Transverse colon (tissue), 4 donors: ENCODE measurements around the gene ENKUR.

ENCODE experiments used
- EP300 ChIP-seq: sonication (generic); formaldehyde crosslinking; IDR thresholded peaks from one replicate; pipeline ENCODE4 v1.6.1; 2017; ENCODE audit warnings: antibody characterized with exemption, low read depth
- POLR2AphosphoS5 ChIP-seq, 3 donors: sonication (generic); formaldehyde crosslinking; IDR thresholded peaks; one replicate each; pipeline ENCODE4 v1.6.1; 2016; ENCODE audit warnings: antibody characterized with exemption in 3 of 3
- TF ChIP-seq, protein P1 (sequence below), 5 experiments: fragments of 200-600 bp in 3 of 5; fragments of 450-650 bp in 2 of 5; sonication (generic) in 3 of 5; IDR thresholded peaks; 1 replicate in 2 of 5; 2 replicates in 3 of 5; pipeline ENCODE4 v1.5.1; 2016 to 2017; ENCODE audit warnings: antibody characterized with exemption in 5 of 5, inconsistent platforms in 3 of 5, mild to moderate bottlenecking in 2 of 5, moderate library complexity in 1 of 5

DNA sequence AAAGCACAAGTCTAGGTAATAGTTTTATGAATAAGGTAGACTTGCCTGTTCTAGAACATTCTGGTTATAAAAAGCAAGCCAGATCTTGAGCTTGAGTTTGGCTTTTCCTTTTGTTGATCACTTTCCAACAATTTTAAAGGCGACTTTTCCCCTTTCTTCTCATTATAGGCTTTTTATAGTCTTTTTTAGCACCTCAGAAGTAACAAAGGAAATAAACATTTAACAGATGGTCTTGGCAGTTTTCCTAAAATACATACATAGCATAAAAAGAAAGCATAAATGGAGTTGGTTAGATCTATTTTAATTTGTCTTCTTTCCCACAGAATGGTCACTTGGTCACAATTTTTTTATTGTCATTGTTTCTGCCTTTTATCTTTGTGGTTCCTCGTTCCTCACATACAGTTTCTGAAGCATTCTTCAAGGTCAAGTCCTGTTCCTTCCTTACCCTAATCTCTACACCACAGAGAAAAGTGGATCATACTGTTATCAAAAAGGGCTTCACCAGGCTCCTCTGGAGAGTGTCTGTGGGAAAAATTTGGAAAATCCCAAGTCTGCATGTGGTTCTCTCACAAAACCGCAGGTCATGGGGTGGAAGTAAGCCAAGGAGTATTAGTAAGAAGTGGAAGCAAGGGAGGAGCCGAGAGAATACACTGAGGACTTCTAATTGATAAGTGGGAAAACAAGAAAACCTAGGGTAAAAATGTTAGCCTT is 31.8 kb upstream of the ENKUR start:
- TF ChIP-seq, protein P1, sequence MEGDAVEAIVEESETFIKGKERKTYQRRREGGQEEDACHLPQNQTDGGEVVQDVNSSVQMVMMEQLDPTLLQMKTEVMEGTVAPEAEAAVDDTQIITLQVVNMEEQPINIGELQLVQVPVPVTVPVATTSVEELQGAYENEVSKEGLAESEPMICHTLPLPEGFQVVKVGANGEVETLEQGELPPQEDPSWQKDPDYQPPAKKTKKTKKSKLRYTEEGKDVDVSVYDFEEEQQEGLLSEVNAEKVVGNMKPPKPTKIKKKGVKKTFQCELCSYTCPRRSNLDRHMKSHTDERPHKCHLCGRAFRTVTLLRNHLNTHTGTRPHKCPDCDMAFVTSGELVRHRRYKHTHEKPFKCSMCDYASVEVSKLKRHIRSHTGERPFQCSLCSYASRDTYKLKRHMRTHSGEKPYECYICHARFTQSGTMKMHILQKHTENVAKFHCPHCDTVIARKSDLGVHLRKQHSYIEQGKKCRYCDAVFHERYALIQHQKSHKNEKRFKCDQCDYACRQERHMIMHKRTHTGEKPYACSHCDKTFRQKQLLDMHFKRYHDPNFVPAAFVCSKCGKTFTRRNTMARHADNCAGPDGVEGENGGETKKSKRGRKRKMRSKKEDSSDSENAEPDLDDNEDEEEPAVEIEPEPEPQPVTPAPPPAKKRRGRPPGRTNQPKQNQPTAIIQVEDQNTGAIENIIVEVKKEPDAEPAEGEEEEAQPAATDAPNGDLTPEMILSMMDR (IDR thresholded peaks at IDR 0.05): no peak
- no peak for TF ChIP-seq POLR2AphosphoS5 (IDR thresholded peaks at IDR 0.05)
- TF ChIP-seq EP300: no peak
